GM23338 (cell line): ENCODE results near the gene SYNRG. TPM values are rescaled to one million over a fixed set of nuclear protein-coding genes. Genes with fewer than 3 reads are reported as not detected.

Source experiments
- ATAC-seq: fragments of 200-7000 bp; cut with Tn5 transposase; 3 replicates; pipeline ENCODE4 v1.9.1; 2020
- DNase-seq: peaks from one replicate; pipeline ENCODE4 v3.0.0-alpha.2; 2015; ENCODE audit warnings: low spot score
- H2AFZ ChIP-seq: fragments of 200-600 bp; sonication (generic); 2 replicates; pipeline ENCODE4 v1.8.0; 2016; ENCODE audit warnings: antibody characterized with exemption, mild to moderate bottlenecking, moderate library complexity
- H3F3A ChIP-seq: fragments of 200-600 bp; sonication (generic); replicated peaks from 2 replicates; pipeline ENCODE4 v1.8.0; 2017; ENCODE audit warnings: antibody characterized with exemption, mixed run types, low read depth
- H3K27ac ChIP-seq: fragments of 200-600 bp; sonication (generic); 2 replicates; pipeline ENCODE4 v1.6.1; 2016; ENCODE audit warnings: low read depth
- H3K27me3 ChIP-seq: fragments of 200-600 bp; sonication (generic); 2 replicates; pipeline ENCODE4 v1.8.0; 2016; ENCODE audit warnings: mild to moderate bottlenecking, mixed run types, moderate library complexity; ENCODE audit not compliant: insufficient read depth
- H3K36me3 ChIP-seq: fragments of 200-600 bp; sonication (generic); 2 replicates; pipeline ENCODE4 v1.8.0; 2016; ENCODE audit warnings: mild to moderate bottlenecking; ENCODE audit not compliant: insufficient read depth
- H3K4me1 ChIP-seq: fragments of 200-600 bp; sonication (generic); 2 replicates; pipeline ENCODE4 v1.8.0; 2016; ENCODE audit warnings: mild to moderate bottlenecking, moderate library complexity; ENCODE audit not compliant: insufficient read depth
- H3K4me2 ChIP-seq: fragments of 200-600 bp; sonication (generic); 2 replicates; pipeline ENCODE4 v1.7.1; 2017; ENCODE audit warnings: mixed run types
- H3K4me3 ChIP-seq: fragments of 200-600 bp; sonication (generic); 2 replicates; pipeline ENCODE4 v1.6.1; 2016; ENCODE audit warnings: mixed run types
- H3K79me2 ChIP-seq: fragments of 200-600 bp; sonication (generic); replicated peaks from 2 replicates; pipeline ENCODE4 v1.8.0; 2017; ENCODE audit warnings: mild to moderate bottlenecking; ENCODE audit not compliant: insufficient read depth
- H3K9me2 ChIP-seq: fragments of 200-600 bp; sonication (generic); 2 replicates; pipeline ENCODE4 v1.8.0; 2017; ENCODE audit not compliant: insufficient read depth
- H4K20me1 ChIP-seq: fragments of 200-600 bp; sonication (generic); replicated peaks from 2 replicates; pipeline ENCODE4 v1.8.0; 2017; ENCODE audit warnings: mild to moderate bottlenecking; ENCODE audit not compliant: insufficient read depth
- H3K27ac Mint-ChIP-seq: 2 replicates; pipeline ENCODE4 v1.8.0; 2020; ENCODE audit warnings: inconsistent platforms, mild to moderate bottlenecking, moderate library complexity, mixed read lengths
- H3K27me3 Mint-ChIP-seq: 3 replicates; pipeline ENCODE4 v1.8.0; 2022; ENCODE audit warnings: low read depth, mild to moderate bottlenecking, moderate library complexity, mixed read lengths, inconsistent platforms; ENCODE audit not compliant: insufficient read depth, poor library complexity
- H3K36me3 Mint-ChIP-seq: 3 replicates; pipeline ENCODE4 v1.8.0; 2021; ENCODE audit warnings: low read depth, mild to moderate bottlenecking, inconsistent platforms, moderate library complexity, mixed read lengths
- H3K4me1 Mint-ChIP-seq: 3 replicates; pipeline ENCODE4 v1.8.0; 2020; ENCODE audit warnings: mild to moderate bottlenecking, inconsistent platforms, mixed read lengths
- H3K4me3 Mint-ChIP-seq: 3 replicates; pipeline ENCODE4 v1.8.0; 2021; ENCODE audit warnings: moderate library complexity, mild to moderate bottlenecking, inconsistent platforms, mixed read lengths
- H3K9me3 Mint-ChIP-seq: 3 replicates; pipeline ENCODE4 v1.8.0; 2020; ENCODE audit warnings: moderate library complexity, mild to moderate bottlenecking, inconsistent platforms, mixed read lengths
- ETS1 ChIP-seq: IDR thresholded peaks from 2 replicates; pipeline ENCODE4 v1.6.1; 2016; ENCODE audit warnings: antibody characterized with exemption
- EZH2 ChIP-seq: fragments of 200-600 bp; sonication (generic); IDR thresholded peaks from one replicate; pipeline ENCODE4 v1.8.0; 2017; ENCODE audit warnings: antibody characterized with exemption, mild to moderate bottlenecking, low read depth; ENCODE audit not compliant: unreplicated experiment
- JUNB ChIP-seq: IDR thresholded peaks from one replicate; pipeline ENCODE4 v1.6.1; 2016; ENCODE audit warnings: antibody characterized with exemption; ENCODE audit not compliant: unreplicated experiment
- NANOG ChIP-seq: IDR thresholded peaks from 2 replicates; pipeline ENCODE4 v1.6.1; 2016; ENCODE audit warnings: antibody characterized with exemption, borderline replicate concordance
- POLR2AphosphoS5 ChIP-seq: IDR thresholded peaks from 2 replicates; pipeline ENCODE4 v1.6.1; 2016; ENCODE audit warnings: antibody characterized with exemption, low read depth
- STAT1 ChIP-seq: IDR thresholded peaks from one replicate; pipeline ENCODE4 v1.6.1; 2016; ENCODE audit warnings: antibody characterized with exemption; ENCODE audit not compliant: unreplicated experiment
- polyA plus RNA-seq: library from polyadenylated mRNA; unstranded; fragments of >200 nt; fragmentation: Nextera tagmentation; extraction: Ambion mirVana; gene quantifications from 2 replicates; pipeline ENCODE4 v1.2.1, GENCODE V29; 2016
- total RNA-seq: library from RNA; depleted of rRNA; stranded (reverse); fragments of >200 nt; shearing (Covaris generic); gene quantifications from 2 replicates; pipeline ENCODE4 v1.2.3, GENCODE V29; 2014
- TF ChIP-seq, protein P1 (sequence below): fragments of 250-450 bp; sonication (Bioruptor Pico); IDR thresholded peaks from 2 replicates; pipeline ENCODE4 v1.5.0; 2020; ENCODE audit warnings: mild to moderate bottlenecking, moderate library complexity
- TF ChIP-seq, protein P2 (sequence below), 2 experiments: fragments of 200-600 bp in 1 of 2; sonication (generic) in 1 of 2; conservative IDR thresholded peaks; 2 replicates each; pipeline versions ENCODE4 v1.5.1 to v1.6.1; 2016 to 2017; ENCODE audit warnings: antibody characterized with exemption in 2 of 2, low read depth in 2 of 2, mild to moderate bottlenecking in 2 of 2, moderate library complexity in 1 of 2

Gene SYNRG
- total and polyA plus RNA-seq, 2 experiments from 2014 or later: 18.6 to 22.6 TPM

- TF ChIP-seq, protein P1, sequence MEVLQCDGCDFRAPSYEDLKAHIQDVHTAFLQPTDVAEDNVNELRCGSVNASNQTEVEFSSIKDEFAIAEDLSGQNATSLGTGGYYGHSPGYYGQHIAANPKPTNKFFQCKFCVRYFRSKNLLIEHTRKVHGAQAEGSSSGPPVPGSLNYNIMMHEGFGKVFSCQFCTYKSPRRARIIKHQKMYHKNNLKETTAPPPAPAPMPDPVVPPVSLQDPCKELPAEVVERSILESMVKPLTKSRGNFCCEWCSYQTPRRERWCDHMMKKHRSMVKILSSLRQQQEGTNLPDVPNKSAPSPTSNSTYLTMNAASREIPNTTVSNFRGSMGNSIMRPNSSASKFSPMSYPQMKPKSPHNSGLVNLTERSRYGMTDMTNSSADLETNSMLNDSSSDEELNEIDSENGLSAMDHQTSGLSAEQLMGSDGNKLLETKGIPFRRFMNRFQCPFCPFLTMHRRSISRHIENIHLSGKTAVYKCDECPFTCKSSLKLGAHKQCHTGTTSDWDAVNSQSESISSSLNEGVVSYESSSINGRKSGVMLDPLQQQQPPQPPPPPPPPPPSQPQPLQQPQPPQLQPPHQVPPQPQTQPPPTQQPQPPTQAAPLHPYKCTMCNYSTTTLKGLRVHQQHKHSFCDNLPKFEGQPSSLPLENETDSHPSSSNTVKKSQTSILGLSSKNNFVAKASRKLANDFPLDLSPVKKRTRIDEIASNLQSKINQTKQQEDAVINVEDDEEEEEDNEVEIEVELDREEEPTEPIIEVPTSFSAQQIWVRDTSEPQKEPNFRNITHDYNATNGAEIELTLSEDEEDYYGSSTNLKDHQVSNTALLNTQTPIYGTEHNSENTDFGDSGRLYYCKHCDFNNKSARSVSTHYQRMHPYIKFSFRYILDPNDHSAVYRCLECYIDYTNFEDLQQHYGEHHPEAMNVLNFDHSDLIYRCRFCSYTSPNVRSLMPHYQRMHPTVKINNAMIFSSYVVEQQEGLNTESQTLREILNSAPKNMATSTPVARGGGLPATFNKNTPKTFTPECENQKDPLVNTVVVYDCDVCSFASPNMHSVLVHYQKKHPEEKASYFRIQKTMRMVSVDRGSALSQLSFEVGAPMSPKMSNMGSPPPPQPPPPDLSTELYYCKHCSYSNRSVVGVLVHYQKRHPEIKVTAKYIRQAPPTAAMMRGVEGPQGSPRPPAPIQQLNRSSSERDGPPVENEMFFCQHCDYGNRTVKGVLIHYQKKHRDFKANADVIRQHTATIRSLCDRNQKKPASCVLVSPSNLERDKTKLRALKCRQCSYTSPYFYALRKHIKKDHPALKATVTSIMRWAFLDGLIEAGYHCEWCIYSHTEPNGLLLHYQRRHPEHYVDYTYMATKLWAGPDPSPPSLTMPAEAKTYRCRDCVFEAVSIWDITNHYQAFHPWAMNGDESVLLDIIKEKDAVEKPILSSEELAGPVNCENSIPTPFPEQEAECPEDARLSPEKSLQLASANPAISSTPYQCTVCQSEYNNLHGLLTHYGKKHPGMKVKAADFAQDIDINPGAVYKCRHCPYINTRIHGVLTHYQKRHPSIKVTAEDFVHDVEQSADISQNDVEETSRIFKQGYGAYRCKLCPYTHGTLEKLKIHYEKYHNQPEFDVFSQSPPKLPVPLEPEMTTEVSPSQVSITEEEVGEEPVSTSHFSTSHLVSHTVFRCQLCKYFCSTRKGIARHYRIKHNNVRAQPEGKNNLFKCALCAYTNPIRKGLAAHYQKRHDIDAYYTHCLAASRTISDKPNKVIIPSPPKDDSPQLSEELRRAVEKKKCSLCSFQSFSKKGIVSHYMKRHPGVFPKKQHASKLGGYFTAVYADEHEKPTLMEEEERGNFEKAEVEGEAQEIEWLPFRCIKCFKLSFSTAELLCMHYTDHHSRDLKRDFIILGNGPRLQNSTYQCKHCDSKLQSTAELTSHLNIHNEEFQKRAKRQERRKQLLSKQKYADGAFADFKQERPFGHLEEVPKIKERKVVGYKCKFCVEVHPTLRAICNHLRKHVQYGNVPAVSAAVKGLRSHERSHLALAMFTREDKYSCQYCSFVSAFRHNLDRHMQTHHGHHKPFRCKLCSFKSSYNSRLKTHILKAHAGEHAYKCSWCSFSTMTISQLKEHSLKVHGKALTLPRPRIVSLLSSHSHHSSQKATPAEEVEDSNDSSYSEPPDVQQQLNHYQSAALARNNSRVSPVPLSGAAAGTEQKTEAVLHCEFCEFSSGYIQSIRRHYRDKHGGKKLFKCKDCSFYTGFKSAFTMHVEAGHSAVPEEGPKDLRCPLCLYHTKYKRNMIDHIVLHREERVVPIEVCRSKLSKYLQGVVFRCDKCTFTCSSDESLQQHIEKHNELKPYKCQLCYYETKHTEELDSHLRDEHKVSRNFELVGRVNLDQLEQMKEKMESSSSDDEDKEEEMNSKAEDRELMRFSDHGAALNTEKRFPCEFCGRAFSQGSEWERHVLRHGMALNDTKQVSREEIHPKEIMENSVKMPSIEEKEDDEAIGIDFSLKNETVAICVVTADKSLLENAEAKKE (CRISPR knock-in tag): no peak
These were observed 119.1 kb downstream of the SYNRG start (continued) for GRCh38 chr17:37490022-37490587.

- peaks cover 36% of the 10 kb centered on the region for H3K79me2 ChIP-seq
- H3K4me3 ChIP-seq: peak within 1 kb of the TSS; percentile 86
- peak; percentile 76 for ATAC-seq
- H3K4me3 Mint-ChIP-seq: peak within 1 kb of the TSS; percentile 87
- 0 out of 2 replicates have a peak, but pooled peaks cover 5% of the 10 kb centered on the region for H3K27me3 ChIP-seq
- peaks cover 14% of the 10 kb centered on the region for H4K20me1 ChIP-seq
- H3K27ac Mint-ChIP-seq: peak within 1 kb of the TSS; percentile 88
- H3K4me2 ChIP-seq: peak within 1 kb of the TSS; percentile 97
- H3K36me3 ChIP-seq: no peaks in the 10 kb centered on the region
- no peaks in the 10 kb centered on the region; the same call in 2 of the 3 replicates for H3K9me3 Mint-ChIP-seq
- H2AFZ ChIP-seq: peak within 1 kb of the TSS; percentile 97
- peak; percentile 86 for DNase-seq
- H3K4me1 ChIP-seq: peaks cover 32% of the 10 kb centered on the region
- H3K27me3 Mint-ChIP-seq: peaks cover 8% of the 10 kb centered on the region
- peak within 1 kb of the TSS; percentile 71; the same call in 1 of the 2 replicates for H3K27ac ChIP-seq
- H3K36me3 Mint-ChIP-seq: no peaks in the 10 kb centered on the region; the same call in 2 of the 3 replicates
- peaks cover 30% of the 10 kb centered on the region for H3K4me1 Mint-ChIP-seq
- H3K9me2 ChIP-seq: no peaks in the 10 kb centered on the region
- H3F3A ChIP-seq: peaks cover 8% of the 10 kb centered on the region
- TF ChIP-seq STAT1 (no peak), JUNB (no peak), POLR2AphosphoS5 (peak; percentile 73), NANOG (no peak), ETS1 (no peak), EZH2 (no peak)
- TF ChIP-seq, protein P2, sequence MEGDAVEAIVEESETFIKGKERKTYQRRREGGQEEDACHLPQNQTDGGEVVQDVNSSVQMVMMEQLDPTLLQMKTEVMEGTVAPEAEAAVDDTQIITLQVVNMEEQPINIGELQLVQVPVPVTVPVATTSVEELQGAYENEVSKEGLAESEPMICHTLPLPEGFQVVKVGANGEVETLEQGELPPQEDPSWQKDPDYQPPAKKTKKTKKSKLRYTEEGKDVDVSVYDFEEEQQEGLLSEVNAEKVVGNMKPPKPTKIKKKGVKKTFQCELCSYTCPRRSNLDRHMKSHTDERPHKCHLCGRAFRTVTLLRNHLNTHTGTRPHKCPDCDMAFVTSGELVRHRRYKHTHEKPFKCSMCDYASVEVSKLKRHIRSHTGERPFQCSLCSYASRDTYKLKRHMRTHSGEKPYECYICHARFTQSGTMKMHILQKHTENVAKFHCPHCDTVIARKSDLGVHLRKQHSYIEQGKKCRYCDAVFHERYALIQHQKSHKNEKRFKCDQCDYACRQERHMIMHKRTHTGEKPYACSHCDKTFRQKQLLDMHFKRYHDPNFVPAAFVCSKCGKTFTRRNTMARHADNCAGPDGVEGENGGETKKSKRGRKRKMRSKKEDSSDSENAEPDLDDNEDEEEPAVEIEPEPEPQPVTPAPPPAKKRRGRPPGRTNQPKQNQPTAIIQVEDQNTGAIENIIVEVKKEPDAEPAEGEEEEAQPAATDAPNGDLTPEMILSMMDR (conservative IDR thresholded peaks at IDR 0.05; ENCODE audit: low read depth in 2 of 2): 0 out of 4 replicates have a peak, but pooled peaks of 1 of the 2 experiments have one; percentile 5
These were observed 119.8 kb downstream of the SYNRG start, which contains the start of gene DUSP14 for GRCh38 chr17:37489197-37490001. TSS of gene DUSP14 (plus strand) at chr17:37489891. CDS start at chr17:37512273, 22,382 bp downstream.
